GM13976 (cell line): ENCODE results near the gene FFAR4.

ENCODE experiments used
- DNase-seq: peaks from one replicate; pipeline ENCODE4 v3.0.0; 2012; ENCODE audit warnings: low spot score
- CTCF ChIP-seq: IDR thresholded peaks from 2 replicates; pipeline ENCODE4 v1.5.1; 2012; ENCODE audit warnings: borderline replicate concordance, mild to moderate bottlenecking; ENCODE audit not compliant: insufficient read depth; ENCODE audit errors: extremely low read depth, missing control alignments, control extremely low read depth
- in situ Hi-C: fragments of 300-500 bp; cut with MboI; formaldehyde crosslinking; loops from one replicate; pipeline ENCODE4 v1.12.0; 2022; ENCODE audit warnings: low sequenced_read_pairs, mixed read lengths, inconsistent platforms; ENCODE audit not compliant: unreplicated experiment

FFAR4 gene

GRCh38 chr10:93614101-93614825 lies 47.8 kb downstream of the FFAR4 start:
- DNase-seq: no peak
- in situ Hi-C loops: no loop called here

GRCh38 chr10:93615576-93616235 lies 49.2 kb downstream of the FFAR4 start:
- no peak for DNase-seq
- in situ Hi-C loops: no loop called here
- TF ChIP-seq CTCF: no peak

More at GRCh38 chr10:93614101-93614825, 47.8 kb downstream of the FFAR4 start:
- TF ChIP-seq CTCF: no peak

GRCh38 chr10:93620925-93621324 lies 54.5 kb downstream of the FFAR4 start:
- DNase-seq: no peak

GRCh38 chr10:93622942-93623341 lies 56.5 kb downstream of the FFAR4 start:
- in situ Hi-C loops: no loop called here
- no peak for TF ChIP-seq CTCF
- no peak for DNase-seq

More at GRCh38 chr10:93620925-93621324, 54.5 kb downstream of the FFAR4 start:
- TF ChIP-seq CTCF: no peak
- in situ Hi-C loops: no loop called here

GRCh38 chr10:93628858-93629257 lies 62.4 kb downstream of the FFAR4 start:
- in situ Hi-C loops: no loop called here
- TF ChIP-seq CTCF: no peak
- no peak for DNase-seq

GRCh38 chr10:93629647-93630305 lies 63.3 kb downstream of the FFAR4 start:
- in situ Hi-C loops: no loop called here
- no peak for TF ChIP-seq CTCF
- no peak for DNase-seq
